Vagina (tissue), 2 donors: Measurements from ENCODE around the gene IQGAP3. TPM values are rescaled to one million over a fixed set of nuclear protein-coding genes. Genes with fewer than 3 reads are reported as not detected.

Source experiments
- DNase-seq, 2 donors: peaks; one replicate each; pipeline ENCODE4 v3.0.0-alpha.2; 2017; ENCODE audit errors: extremely low spot score in 2 of 2
- H3K27ac ChIP-seq: fragments of 200-600 bp; sonication (generic); one replicate; pipeline ENCODE4 v1.5.1; 2019
- H3K27me3 ChIP-seq: fragments of 200-600 bp; sonication (generic); one replicate; pipeline ENCODE4 v1.5.1; 2019
- H3K36me3 ChIP-seq, 2 donors: fragments of 200-600 bp; sonication (generic); one replicate each; pipeline ENCODE4 v1.5.1; 2017 to 2019
- H3K4me1 ChIP-seq: fragments of 200-600 bp; sonication (generic); one replicate; pipeline ENCODE4 v1.5.1; 2019
- H3K4me3 ChIP-seq, 2 donors: fragments of 200-600 bp; sonication (generic); 1 replicate in 1 of 2; 2 replicates in 1 of 2; pipeline ENCODE4 v1.5.1; 2016 to 2019
- H3K9me3 ChIP-seq: fragments of 200-600 bp; sonication (generic); one replicate; pipeline ENCODE4 v1.5.1; 2019
- POLR2A ChIP-seq, 2 donors: fragments of 450-650 bp; IDR thresholded peaks; one replicate each; pipeline ENCODE4 v1.6.1; 2017; ENCODE audit warnings: antibody characterized with exemption in 2 of 2, mild to moderate bottlenecking in 2 of 2, moderate library complexity in 2 of 2
- POLR2AphosphoS5 ChIP-seq, 2 donors: sonication (generic); formaldehyde crosslinking; IDR thresholded peaks; one replicate each; pipeline ENCODE4 v1.9.0; 2017; ENCODE audit warnings: antibody characterized with exemption in 2 of 2, mild to moderate bottlenecking in 2 of 2, low read depth in 1 of 2; ENCODE audit not compliant: insufficient read depth in 1 of 2
- intact Hi-C: fragments of 100-400 bp; cut with DNase I; formaldehyde crosslinking; loops from one replicate; pipeline ENCODE4 v1.15.1; 2023
- total RNA-seq: library from RNA; depleted of rRNA; stranded (reverse); fragments of >200 nt; gene quantifications from one replicate; pipeline ENCODE4 v1.2.3, GENCODE V29; 2016
- TF ChIP-seq, protein P1 (sequence below), 3 experiments: fragments of 450-650 bp in 2 of 3; fragments of 200-600 bp in 1 of 3; sonication (generic) in 1 of 3; IDR thresholded peaks; one replicate each; pipeline ENCODE4 v1.5.1; 2017 to 2019; ENCODE audit warnings: antibody characterized with exemption in 3 of 3, mild to moderate bottlenecking in 2 of 3, moderate library complexity in 2 of 3

Gene IQGAP3
- total RNA-seq, 1 donor from 2014 or later, result 2.9 TPM

DNA sequence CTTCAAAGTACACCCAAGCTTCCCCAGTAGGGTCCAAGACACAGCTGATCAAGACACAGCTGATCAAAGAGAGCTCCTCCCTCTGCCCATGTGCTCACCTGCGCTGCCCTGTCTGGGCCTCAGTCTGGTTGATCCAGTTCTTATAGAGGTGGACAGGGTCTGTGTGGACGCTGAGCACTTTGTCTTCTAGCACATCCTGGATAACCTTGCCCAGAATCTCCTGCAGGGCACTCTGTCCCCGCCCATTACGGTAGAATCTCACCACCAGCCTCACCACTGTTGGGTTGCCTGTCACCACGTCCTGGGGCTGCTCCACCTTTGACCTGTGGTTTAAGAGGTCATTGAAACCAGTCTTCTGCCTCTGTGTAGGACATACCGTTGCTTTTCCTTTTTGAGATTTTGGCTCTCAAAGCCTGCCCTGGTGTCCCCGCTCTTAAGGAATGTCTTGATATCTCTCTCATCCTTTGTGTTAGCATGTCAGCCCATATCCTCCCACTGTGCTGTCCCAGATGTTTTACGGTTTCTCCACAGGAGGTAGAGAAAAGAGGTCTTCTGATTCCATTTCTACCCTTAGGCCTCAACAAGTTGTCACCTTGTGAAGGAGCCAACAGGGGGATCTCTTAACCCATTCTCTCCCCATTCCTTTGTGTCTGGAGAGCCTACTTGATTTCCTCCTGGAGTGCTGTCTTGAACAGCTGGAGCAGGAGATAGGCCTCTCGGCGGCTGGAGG, 33.5 kb downstream of the IQGAP3 start:
- Histone ChIP-seq H3K27me3 (no peaks in the 10 kb centered on the region), H3K9me3 (no peaks in the 10 kb centered on the region), H3K4me3 (no peak overlapping the region), H3K4me1 (no peaks in the 10 kb centered on the region), H3K36me3 (no peaks in the 10 kb centered on the region), H3K27ac (no peak overlapping the region)
- intact Hi-C loops, result no loop called here
- no peak for DNase-seq
- TF ChIP-seq POLR2A (IDR thresholded peaks at IDR 0.05), result no peak
- no peak for TF ChIP-seq POLR2AphosphoS5 (IDR thresholded peaks at IDR 0.05; ENCODE audit: insufficient read depth in 1 of 2, low read depth in 1 of 2)
- TF ChIP-seq, protein P1, sequence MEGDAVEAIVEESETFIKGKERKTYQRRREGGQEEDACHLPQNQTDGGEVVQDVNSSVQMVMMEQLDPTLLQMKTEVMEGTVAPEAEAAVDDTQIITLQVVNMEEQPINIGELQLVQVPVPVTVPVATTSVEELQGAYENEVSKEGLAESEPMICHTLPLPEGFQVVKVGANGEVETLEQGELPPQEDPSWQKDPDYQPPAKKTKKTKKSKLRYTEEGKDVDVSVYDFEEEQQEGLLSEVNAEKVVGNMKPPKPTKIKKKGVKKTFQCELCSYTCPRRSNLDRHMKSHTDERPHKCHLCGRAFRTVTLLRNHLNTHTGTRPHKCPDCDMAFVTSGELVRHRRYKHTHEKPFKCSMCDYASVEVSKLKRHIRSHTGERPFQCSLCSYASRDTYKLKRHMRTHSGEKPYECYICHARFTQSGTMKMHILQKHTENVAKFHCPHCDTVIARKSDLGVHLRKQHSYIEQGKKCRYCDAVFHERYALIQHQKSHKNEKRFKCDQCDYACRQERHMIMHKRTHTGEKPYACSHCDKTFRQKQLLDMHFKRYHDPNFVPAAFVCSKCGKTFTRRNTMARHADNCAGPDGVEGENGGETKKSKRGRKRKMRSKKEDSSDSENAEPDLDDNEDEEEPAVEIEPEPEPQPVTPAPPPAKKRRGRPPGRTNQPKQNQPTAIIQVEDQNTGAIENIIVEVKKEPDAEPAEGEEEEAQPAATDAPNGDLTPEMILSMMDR (IDR thresholded peaks at IDR 0.05), result no peak

DNA sequence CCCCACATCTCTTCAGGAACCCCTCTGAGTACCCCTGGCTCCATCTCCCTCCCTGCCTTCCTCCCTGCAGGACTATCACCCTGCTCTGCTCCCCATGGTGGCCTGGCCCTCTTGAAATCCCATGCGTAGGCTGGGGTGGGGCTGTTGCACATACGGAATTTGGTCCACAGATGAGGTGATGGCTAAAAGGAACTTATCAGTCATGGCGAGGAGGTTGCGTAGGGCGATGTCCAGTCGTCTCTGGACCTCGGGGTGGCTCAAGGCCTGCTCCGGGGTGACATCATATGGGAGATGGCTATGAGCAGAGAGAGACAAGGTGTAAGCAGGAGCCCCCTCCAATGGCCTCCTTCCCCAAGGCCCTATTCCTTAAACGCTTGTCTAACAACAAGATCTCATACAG, 35.3 kb downstream of the IQGAP3 start:
- Histone ChIP-seq H3K36me3 (no peaks in the 10 kb centered on the region), H3K27me3 (no peaks in the 10 kb centered on the region), H3K9me3 (no peaks in the 10 kb centered on the region), H3K4me3 (no peak overlapping the region), H3K4me1 (no peaks in the 10 kb centered on the region), H3K27ac (no peak overlapping the region)
- TF ChIP-seq POLR2AphosphoS5 (IDR thresholded peaks at IDR 0.05; ENCODE audit: insufficient read depth in 1 of 2, low read depth in 1 of 2), result no peak
- TF ChIP-seq, protein P1 (IDR thresholded peaks at IDR 0.05), result no peak
- no peak for TF ChIP-seq POLR2A (IDR thresholded peaks at IDR 0.05)
- intact Hi-C loops, result no loop called here
- no peak for DNase-seq

DNA sequence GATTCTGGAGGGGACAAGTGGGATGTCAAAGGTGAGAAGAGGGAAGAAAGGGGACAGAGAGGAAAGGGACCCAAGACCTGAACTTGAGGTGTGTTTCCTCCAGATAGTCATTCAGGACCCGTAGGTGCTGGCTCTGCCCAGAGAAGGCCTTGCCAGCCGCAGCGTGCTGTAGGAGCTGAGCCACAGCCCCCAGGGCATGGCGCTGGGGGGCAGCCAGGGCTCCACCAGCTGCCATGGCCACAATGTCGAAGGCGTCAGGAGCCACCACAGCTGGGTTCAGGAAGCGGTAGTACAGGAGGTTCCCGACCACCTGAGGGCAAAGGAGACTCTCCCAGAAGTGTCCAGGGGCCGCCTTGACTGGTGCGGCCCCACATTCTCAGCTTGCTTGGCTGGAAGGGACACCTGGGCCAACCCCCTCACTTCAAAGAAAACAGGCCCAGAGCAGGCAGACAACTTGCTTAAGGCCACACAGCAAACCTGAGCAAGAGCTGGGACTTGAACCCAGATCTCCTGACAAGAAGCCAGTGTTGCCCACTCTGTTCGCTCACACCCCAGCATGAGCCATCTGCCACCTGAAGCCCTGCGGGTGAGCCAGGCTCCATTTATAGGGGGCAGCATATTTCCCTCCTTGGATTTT, 37.8 kb downstream of the IQGAP3 start:
- no peak for DNase-seq
- no peaks in the 10 kb centered on the region for H3K27me3 ChIP-seq
- H3K4me1 ChIP-seq, result no peaks in the 10 kb centered on the region
- no peak overlapping the region for H3K4me3 ChIP-seq
- no peak overlapping the region for H3K27ac ChIP-seq
- no peaks in the 10 kb centered on the region for H3K36me3 ChIP-seq
- no peaks in the 10 kb centered on the region for H3K9me3 ChIP-seq
- intact Hi-C loops, result no loop called here
- TF ChIP-seq, protein P1 (IDR thresholded peaks at IDR 0.05), result no peak
- TF ChIP-seq POLR2AphosphoS5 (IDR thresholded peaks at IDR 0.05; ENCODE audit: insufficient read depth in 1 of 2, low read depth in 1 of 2) (no peak), POLR2A (IDR thresholded peaks at IDR 0.05) (no peak)

DNA sequence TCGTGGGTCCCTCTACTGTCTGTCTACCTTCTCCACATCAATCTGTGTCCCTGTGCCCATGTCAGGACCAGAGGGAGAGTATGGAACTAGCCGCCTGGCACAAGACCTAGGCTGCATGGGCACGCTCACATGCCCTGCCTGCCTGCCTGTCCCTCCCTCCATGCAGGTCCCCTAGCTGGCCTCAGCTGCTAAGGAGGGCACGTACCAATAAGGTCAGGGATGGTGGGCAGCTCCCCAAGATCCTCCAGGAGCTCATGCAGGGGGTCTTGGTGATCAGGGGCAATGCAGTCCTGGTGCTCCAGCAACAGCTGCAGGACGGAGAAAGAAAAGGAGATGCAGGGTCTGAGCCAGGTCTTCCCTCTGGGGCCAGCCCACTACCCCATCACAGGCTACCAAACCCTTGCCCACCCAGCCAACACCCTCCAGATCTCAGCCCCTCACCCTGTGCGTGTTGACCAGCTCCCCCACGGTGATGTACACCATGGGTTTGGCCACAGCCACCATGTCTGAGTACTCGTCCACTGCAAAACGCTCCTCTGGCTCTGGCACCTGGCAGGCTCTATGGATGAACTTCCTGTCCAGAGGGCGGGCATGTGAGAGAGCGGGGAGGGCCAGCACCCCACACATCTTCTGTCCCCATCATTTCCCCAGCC, 38.7 kb downstream of the IQGAP3 start:
- Histone ChIP-seq H3K27ac (no peak overlapping the region), H3K36me3 (no peaks in the 10 kb centered on the region), H3K4me1 (no peaks in the 10 kb centered on the region), H3K27me3 (no peaks in the 10 kb centered on the region), H3K4me3 (no peak overlapping the region), H3K9me3 (no peaks in the 10 kb centered on the region)
- DNase-seq, result no peak
- intact Hi-C loops, result no loop called here
- TF ChIP-seq POLR2AphosphoS5 (IDR thresholded peaks at IDR 0.05; ENCODE audit: insufficient read depth in 1 of 2, low read depth in 1 of 2), result no peak
- TF ChIP-seq POLR2A (IDR thresholded peaks at IDR 0.05), result no peak
- TF ChIP-seq, protein P1 (IDR thresholded peaks at IDR 0.05), result no peak
